ENCODE results near the gene ENTPD7.
"Not testable (repeated sequence)": the region's sequence is repeated elsewhere in the genome, so short reads cannot be mapped to it uniquely, and the experiment has no call there.

Gene ENTPD7

GRCh38 chr10:99746166-99746565 is 86.9 kb downstream of the ENTPD7 start:
- not testable (repeated sequence) for H4K12ac ChIP-seq (ENCODE audit: low read depth, low read length); H3K79me2 ChIP-seq (ENCODE audit: control insufficient read depth, insufficient read depth, low read length, poor library complexity); H3K27me3 ChIP-seq (ENCODE audit: insufficient read depth, low read length); H4K91ac ChIP-seq (ENCODE audit: low read depth, low read length); H3K23ac ChIP-seq (ENCODE audit: low read length); H3K79me1 ChIP-seq (ENCODE audit: low read length); H3K4me1 ChIP-seq (ENCODE audit: control insufficient read depth in 1 of 2, insufficient read depth in 2 of 2, low read length in 2 of 2); H3K4me3 ChIP-seq (ENCODE audit: low read depth, low read length); H2AFZ ChIP-seq (ENCODE audit: insufficient read depth, low read length, poor library complexity); H2BK12ac ChIP-seq (ENCODE audit: low read length); H3K9me3 ChIP-seq (ENCODE audit: insufficient read depth, low read depth, low read length); H2BK5ac ChIP-seq (ENCODE audit: low read depth, low read length, poor library complexity); H2AK5ac ChIP-seq (ENCODE audit: low read length); H3K9ac ChIP-seq (ENCODE audit: low read length); H3K4ac ChIP-seq (ENCODE audit: low read depth, low read length); DNase-seq; H3K4me2 ChIP-seq (ENCODE audit: low read length); H2BK120ac ChIP-seq (ENCODE audit: insufficient read depth, low read length, poor library complexity); H3K27ac ChIP-seq (ENCODE audit: low read depth, low read length); H3K14ac ChIP-seq (ENCODE audit: low read length); H3K18ac ChIP-seq (ENCODE audit: low read length); H4K8ac ChIP-seq (ENCODE audit: low read depth, low read length)
- H3K36me3 ChIP-seq (ENCODE audit: control insufficient read depth in 1 of 2, insufficient read depth in 2 of 2, low read length in 2 of 2), result peaks cover 9 to 13% of the 10 kb centered on the region in 2 experiments
- WGBS (ENCODE audit: extremely low coverage, insufficient coverage, insufficient read length), result no CpG with 5 or more reads among the region's 2 CpGs

- Histone ChIP-seq H3K9me3 (ENCODE audit: insufficient read depth, low read depth, low read length) (no peaks in the 10 kb centered on the region), H3K27me3 (ENCODE audit: insufficient read depth, low read length) (no peaks in the 10 kb centered on the region), H2AFZ (ENCODE audit: insufficient read depth, low read length, poor library complexity) (no peak overlapping the region), H3K36me3 (ENCODE audit: control insufficient read depth in 1 of 2, insufficient read depth in 2 of 2, low read length in 2 of 2) (peaks cover 9 to 14% of the 10 kb centered on the region in 2 experiments), H3K14ac (ENCODE audit: low read length) (no peak overlapping the region), H3K4me1 (ENCODE audit: control insufficient read depth in 1 of 2, insufficient read depth in 2 of 2, low read length in 2 of 2) (no peaks in the 10 kb centered on the region), H4K91ac (ENCODE audit: low read depth, low read length) (no peak overlapping the region), H2BK5ac (ENCODE audit: low read depth, low read length, poor library complexity) (no peak overlapping the region), H3K79me1 (ENCODE audit: low read length) (no peaks in the 10 kb centered on the region), H3K79me2 (ENCODE audit: control insufficient read depth, insufficient read depth, low read length, poor library complexity) (no peaks in the 10 kb centered on the region), H3K27ac (ENCODE audit: low read depth, low read length) (no peak overlapping the region), H2AK5ac (ENCODE audit: low read length) (no peak overlapping the region), H4K12ac (ENCODE audit: low read depth, low read length) (no peak overlapping the region), H3K23ac (ENCODE audit: low read length) (no peak overlapping the region), H4K8ac (ENCODE audit: low read depth, low read length) (no peak overlapping the region), H3K9ac (ENCODE audit: low read length) (no peak overlapping the region), H3K4me2 (ENCODE audit: low read length) (no peak overlapping the region), H2BK120ac (ENCODE audit: insufficient read depth, low read length, poor library complexity) (no peak overlapping the region), H3K4me3 (ENCODE audit: low read depth, low read length) (no peak overlapping the region), H3K18ac (ENCODE audit: low read length) (no peak overlapping the region), H2BK12ac (ENCODE audit: low read length) (no peak overlapping the region), H3K4ac (ENCODE audit: low read depth, low read length) (no peak overlapping the region)
- DNase-seq, result no peak
- WGBS (ENCODE audit: extremely low coverage, insufficient coverage, insufficient read length), result no CpG with 5 or more reads among the region's 2 CpGs
Measured at GRCh38 chr10:99748823-99749451, 89.6 kb downstream of the ENTPD7 start.

GRCh38 chr10:99750641-99751040 is 91.3 kb downstream of the ENTPD7 start:
- Histone ChIP-seq H3K18ac (ENCODE audit: low read length) (no peak overlapping the region), H4K8ac (ENCODE audit: low read depth, low read length) (no peak overlapping the region), H2AK5ac (ENCODE audit: low read length) (no peak overlapping the region), H2BK12ac (ENCODE audit: low read length) (no peak overlapping the region), H3K79me2 (ENCODE audit: control insufficient read depth, insufficient read depth, low read length, poor library complexity) (no peaks in the 10 kb centered on the region), H3K4me1 (ENCODE audit: control insufficient read depth in 1 of 2, insufficient read depth in 2 of 2, low read length in 2 of 2) (no peaks in the 10 kb centered on the region), H2AFZ (ENCODE audit: insufficient read depth, low read length, poor library complexity) (no peak overlapping the region), H3K9ac (ENCODE audit: low read length) (no peak overlapping the region), H3K27ac (ENCODE audit: low read depth, low read length) (no peak overlapping the region), H3K36me3 (ENCODE audit: control insufficient read depth in 1 of 2, insufficient read depth in 2 of 2, low read length in 2 of 2) (peaks cover 9 to 13% of the 10 kb centered on the region in 2 experiments), H3K4me3 (ENCODE audit: low read depth, low read length) (no peak overlapping the region), H4K12ac (ENCODE audit: low read depth, low read length) (no peak overlapping the region), H3K23ac (ENCODE audit: low read length) (no peak overlapping the region), H2BK120ac (ENCODE audit: insufficient read depth, low read length, poor library complexity) (no peak overlapping the region), H3K79me1 (ENCODE audit: low read length) (no peaks in the 10 kb centered on the region), H4K91ac (ENCODE audit: low read depth, low read length) (no peak overlapping the region), H3K9me3 (ENCODE audit: insufficient read depth, low read depth, low read length) (no peaks in the 10 kb centered on the region), H3K27me3 (ENCODE audit: insufficient read depth, low read length) (no peaks in the 10 kb centered on the region), H3K4ac (ENCODE audit: low read depth, low read length) (no peak overlapping the region), H2BK5ac (ENCODE audit: low read depth, low read length, poor library complexity) (no peak overlapping the region), H3K14ac (ENCODE audit: low read length) (no peak overlapping the region), H3K4me2 (ENCODE audit: low read length) (no peak overlapping the region)
- no peak for DNase-seq

GRCh38 chr10:99754670-99755069 is 95.4 kb downstream of the ENTPD7 start:
- no peak overlapping the region for H2AK5ac ChIP-seq (ENCODE audit: low read length)
- no peaks in the 10 kb centered on the region for H3K4me1 ChIP-seq (ENCODE audit: control insufficient read depth in 1 of 2, insufficient read depth in 2 of 2, low read length in 2 of 2)
- no peaks in the 10 kb centered on the region for H3K79me1 ChIP-seq (ENCODE audit: low read length)
- H3K27me3 ChIP-seq (ENCODE audit: insufficient read depth, low read length), result no peaks in the 10 kb centered on the region
- no peak for DNase-seq
- H3K79me2 ChIP-seq (ENCODE audit: control insufficient read depth, insufficient read depth, low read length, poor library complexity), result no peaks in the 10 kb centered on the region
- WGBS (ENCODE audit: extremely low coverage, insufficient coverage, insufficient read length), result no CpG with 5 or more reads among the region's 1 CpG
- H2BK5ac ChIP-seq (ENCODE audit: low read depth, low read length, poor library complexity), result no peak overlapping the region
- no peak overlapping the region for H4K12ac ChIP-seq (ENCODE audit: low read depth, low read length)
- H3K4me2 ChIP-seq (ENCODE audit: low read length), result no peak overlapping the region
- no peak overlapping the region for H3K9ac ChIP-seq (ENCODE audit: low read length)
- no peak overlapping the region for H3K4ac ChIP-seq (ENCODE audit: low read depth, low read length)
- H3K23ac ChIP-seq (ENCODE audit: low read length), result no peak overlapping the region
- no peak overlapping the region for H4K8ac ChIP-seq (ENCODE audit: low read depth, low read length)
- no peaks in the 10 kb centered on the region for H3K9me3 ChIP-seq (ENCODE audit: insufficient read depth, low read depth, low read length)
- no peak overlapping the region for H3K18ac ChIP-seq (ENCODE audit: low read length)
- no peak overlapping the region for H3K14ac ChIP-seq (ENCODE audit: low read length)
- no peak overlapping the region for H4K91ac ChIP-seq (ENCODE audit: low read depth, low read length)
- no peak overlapping the region for H2BK12ac ChIP-seq (ENCODE audit: low read length)
- H2BK120ac ChIP-seq (ENCODE audit: insufficient read depth, low read length, poor library complexity), result no peak overlapping the region
- peaks cover 3 to 10% of the 10 kb centered on the region in 2 experiments for H3K36me3 ChIP-seq (ENCODE audit: control insufficient read depth in 1 of 2, insufficient read depth in 2 of 2, low read length in 2 of 2)
- no peak overlapping the region for H2AFZ ChIP-seq (ENCODE audit: insufficient read depth, low read length, poor library complexity)
- no peak overlapping the region for H3K27ac ChIP-seq (ENCODE audit: low read depth, low read length)
- H3K4me3 ChIP-seq (ENCODE audit: low read depth, low read length), result no peak overlapping the region

Measured in trophoblast cell (in vitro differentiated cells and primary cell).